HepG2 (cell line): Measurements from ENCODE around the gene MAN2A2. TPM values are rescaled to one million over a fixed set of nuclear protein-coding genes. Genes with fewer than 3 reads are reported as not detected.

Experiments used
- ETV5 ChIP-seq: IDR thresholded peaks from 2 replicates; pipeline ENCODE4 v1.6.1; 2018; ENCODE audit warnings: missing biosample characterization, missing genetic modification reagents, inconsistent platforms, borderline replicate concordance
- HOXA3 ChIP-seq: sonication (generic); formaldehyde crosslinking; IDR thresholded peaks from 2 replicates; pipeline ENCODE4 v1.5.0; 2020; ENCODE audit warnings: missing genetic modification reagents
- MAFK ChIP-seq, 2 experiments: IDR thresholded peaks in 1 of 2; conservative IDR thresholded peaks in 1 of 2; 2 replicates each; pipeline ENCODE4 v1.6.1; 2011; ENCODE audit warnings: improper control_type of control experiment in 2 of 2, low read length in 2 of 2
- NFKBIZ ChIP-seq: IDR thresholded peaks from 2 replicates; pipeline ENCODE4 v1.6.1; 2018; ENCODE audit warnings: missing genetic modification reagents, missing compliant biosample characterization
- RAD51 ChIP-seq: fragments of 450-650 bp; IDR thresholded peaks from 2 replicates; pipeline ENCODE4 v1.6.1; 2016; ENCODE audit warnings: borderline replicate concordance
- RARG ChIP-seq: sonication (generic); formaldehyde crosslinking; IDR thresholded peaks from 2 replicates; pipeline ENCODE4 v1.4.0; 2020; ENCODE audit warnings: low read depth, mild to moderate bottlenecking, missing genetic modification reagents
- RBAK ChIP-seq: sonication (generic); formaldehyde crosslinking; IDR thresholded peaks from 2 replicates; pipeline ENCODE4 v1.5.1; 2020; ENCODE audit warnings: mild to moderate bottlenecking, missing genetic modification reagents
- RBM39 ChIP-seq: fragments of 200-400 bp; formaldehyde crosslinking; IDR thresholded peaks from one replicate; pipeline ENCODE4 v1.6.1; 2018; ENCODE audit warnings: antibody characterized with exemption, mild to moderate bottlenecking, low read depth, low read length; ENCODE audit not compliant: poor library complexity, severe bottlenecking
- SOX6 ChIP-seq, 2 experiments: fragments of 450-650 bp in 1 of 2; sonication (generic) in 1 of 2; formaldehyde crosslinking in 1 of 2; IDR thresholded peaks; 2 replicates each; pipeline versions ENCODE4 v1.4.0 to v1.6.1; 2017 to 2020; ENCODE audit warnings: antibody characterized with exemption in 1 of 2, mild to moderate bottlenecking in 1 of 2, missing genetic modification reagents in 1 of 2
- SP140L ChIP-seq: sonication (generic); formaldehyde crosslinking; IDR thresholded peaks from 2 replicates; pipeline ENCODE4 v1.4.0; 2020; ENCODE audit warnings: missing genetic modification reagents, borderline replicate concordance
- TBX2 ChIP-seq: sonication (generic); formaldehyde crosslinking; IDR thresholded peaks from 2 replicates; pipeline ENCODE4 v1.5.0; 2020; ENCODE audit warnings: missing genetic modification reagents, mild to moderate bottlenecking, borderline replicate concordance
- ZBTB7B ChIP-seq: sonication (generic); formaldehyde crosslinking; IDR thresholded peaks from 2 replicates; pipeline ENCODE4 v1.4.0; 2020; ENCODE audit warnings: missing genetic modification reagents
- ZNF484 ChIP-seq: sonication (generic); formaldehyde crosslinking; IDR thresholded peaks from 2 replicates; pipeline ENCODE4 v1.5.1; 2020; ENCODE audit warnings: mild to moderate bottlenecking, low read depth, missing genetic modification reagents, borderline replicate concordance
- ZNF549 ChIP-seq: sonication (generic); formaldehyde crosslinking; IDR thresholded peaks from 2 replicates; pipeline ENCODE4 v1.5.0; 2020; ENCODE audit warnings: missing genetic modification reagents
- ZNF644 ChIP-seq: IDR thresholded peaks from 2 replicates; pipeline ENCODE4 v1.6.1; 2016; ENCODE audit warnings: low read depth
- polyA plus RNA-seq, 8 experiments: library from polyadenylated mRNA; depleted of rRNA in 3 of 8; stranded (reverse) in 7 of 8; unstranded in 1 of 8; fragments of >200 nt; fragmentation: Illumina TruSeq in 4 of 8; extraction: Trizol in 4 of 8; gene quantifications; 2 replicates each; pipeline versions ENCODE4 v1.2.1 to v1.2.3, GENCODE V29; 2011 to 2016; ENCODE audit warnings: low read depth in 4 of 8, missing spikeins in 1 of 8, mixed read lengths in 1 of 8; ENCODE audit not compliant: insufficient read depth in 1 of 8
- total RNA-seq, 5 experiments: library from RNA; depleted of rRNA; stranded (reverse); fragments of >200 nt; fragmentation: Illumina TruSeq; extraction: Trizol; gene quantifications; 2 replicates each; pipeline ENCODE4 v1.2.3, GENCODE V29; 2016; ENCODE audit warnings: low read depth in 1 of 5
- TF ChIP-seq, protein P1 (sequence below): fragments of 450-650 bp; IDR thresholded peaks from 2 replicates; pipeline ENCODE4 v1.6.1; 2017; ENCODE audit warnings: mild to moderate bottlenecking
- TF ChIP-seq, protein P2 (sequence below), 2 experiments: sonication (generic) in 1 of 2; formaldehyde crosslinking in 1 of 2; IDR thresholded peaks; 2 replicates each; pipeline versions ENCODE4 v1.6.1 to v1.9.0; 2014 to 2022; ENCODE audit warnings: antibody characterized with exemption in 1 of 2, borderline replicate concordance in 1 of 2, inconsistent platforms in 1 of 2, low read depth in 1 of 2, missing genetic modification reagents in 1 of 2
- TF ChIP-seq, protein P3 (sequence below): sonication (generic); formaldehyde crosslinking; IDR thresholded peaks from 2 replicates; pipeline ENCODE4 v1.8.0; 2022; ENCODE audit warnings: mild to moderate bottlenecking, missing genetic modification reagents

MAN2A2 gene
- total and polyA plus RNA-seq, 2 of the 13 experiments (the other 11 are each of a cell fraction or from before 2014, with no cell fraction given): 17.5 to 51.5 TPM

DNA sequence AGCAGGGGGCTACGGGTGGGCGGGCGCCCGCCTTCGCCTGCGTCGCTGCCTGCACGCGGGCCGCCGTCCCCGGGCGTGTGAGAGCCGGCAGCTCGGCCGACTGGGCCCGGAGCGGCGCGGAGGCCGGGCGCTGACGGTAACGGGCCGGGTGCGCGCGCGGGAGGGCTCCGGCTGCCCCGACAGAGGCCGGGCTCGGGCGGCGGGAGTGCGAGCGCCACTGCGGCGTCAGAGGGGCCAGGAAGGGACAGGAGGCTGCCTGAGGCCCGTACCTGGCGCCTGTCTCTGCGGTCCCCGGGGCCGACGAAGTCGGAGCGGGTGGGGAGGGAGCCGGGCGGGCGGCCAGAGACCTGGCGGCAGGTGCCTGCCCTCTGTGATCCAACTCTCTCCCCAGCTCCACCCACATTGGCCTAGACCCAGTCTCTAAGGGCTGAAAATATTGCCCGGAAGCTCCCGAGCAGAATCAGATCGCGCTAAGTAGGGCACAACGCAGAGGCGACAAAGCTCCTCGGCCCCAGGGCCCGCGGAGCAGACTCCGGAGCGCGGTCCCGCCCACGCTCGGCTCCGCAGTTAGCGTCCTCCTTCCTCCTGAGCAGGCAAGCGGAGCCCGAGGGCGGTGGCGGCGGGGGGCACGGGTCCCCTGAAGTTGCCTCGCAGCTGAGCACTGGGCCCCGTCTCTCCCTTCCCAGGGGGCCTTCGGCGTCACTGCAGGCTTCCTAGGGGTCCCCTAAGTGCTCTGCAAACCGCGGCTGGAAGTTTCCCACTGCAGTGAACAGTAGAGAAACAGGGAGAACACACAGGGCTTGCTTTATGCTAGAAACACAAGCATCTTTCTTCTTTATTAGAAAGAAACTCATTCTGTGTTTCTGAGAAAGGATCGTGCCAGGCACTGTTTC, at the start of gene MAN2A2 (continued):
- TF ChIP-seq ZNF484 (no peak), SOX6 (IDR thresholded peaks at IDR 0.05) (no peak), SOX6 (CRISPR knock-in tag; IDR thresholded peaks at IDR 0.05) (peak; percentile 43), RAD51 (no peak), ETV5 (CRISPR knock-in tag) (0 out of 2 replicates have a peak, but pooled peaks have one; percentile 26), MAFK (conservative IDR thresholded peaks at IDR 0.05 in 1 of 2, IDR thresholded peaks at IDR 0.05 in 1 of 2; ENCODE audit: low read length in 2 of 2) (no peak), TBX2 (CRISPR knock-in tag) (0 out of 2 replicates have a peak, but pooled peaks have one; percentile 17), ZBTB7B (no peak; the same call in 1 of the 2 replicates), ZNF644 (CRISPR knock-in tag) (no peak), RBAK (CRISPR knock-in tag) (no peak), HOXA3 (CRISPR knock-in tag) (peak; percentile 49; the same call in 1 of the 2 replicates), NFKBIZ (CRISPR knock-in tag) (no peak), ZNF549 (CRISPR knock-in tag) (no peak), RARG (CRISPR knock-in tag) (no peak), RBM39 (peak; percentile 29), SP140L (CRISPR knock-in tag) (no peak)
- TF ChIP-seq, protein P1, sequence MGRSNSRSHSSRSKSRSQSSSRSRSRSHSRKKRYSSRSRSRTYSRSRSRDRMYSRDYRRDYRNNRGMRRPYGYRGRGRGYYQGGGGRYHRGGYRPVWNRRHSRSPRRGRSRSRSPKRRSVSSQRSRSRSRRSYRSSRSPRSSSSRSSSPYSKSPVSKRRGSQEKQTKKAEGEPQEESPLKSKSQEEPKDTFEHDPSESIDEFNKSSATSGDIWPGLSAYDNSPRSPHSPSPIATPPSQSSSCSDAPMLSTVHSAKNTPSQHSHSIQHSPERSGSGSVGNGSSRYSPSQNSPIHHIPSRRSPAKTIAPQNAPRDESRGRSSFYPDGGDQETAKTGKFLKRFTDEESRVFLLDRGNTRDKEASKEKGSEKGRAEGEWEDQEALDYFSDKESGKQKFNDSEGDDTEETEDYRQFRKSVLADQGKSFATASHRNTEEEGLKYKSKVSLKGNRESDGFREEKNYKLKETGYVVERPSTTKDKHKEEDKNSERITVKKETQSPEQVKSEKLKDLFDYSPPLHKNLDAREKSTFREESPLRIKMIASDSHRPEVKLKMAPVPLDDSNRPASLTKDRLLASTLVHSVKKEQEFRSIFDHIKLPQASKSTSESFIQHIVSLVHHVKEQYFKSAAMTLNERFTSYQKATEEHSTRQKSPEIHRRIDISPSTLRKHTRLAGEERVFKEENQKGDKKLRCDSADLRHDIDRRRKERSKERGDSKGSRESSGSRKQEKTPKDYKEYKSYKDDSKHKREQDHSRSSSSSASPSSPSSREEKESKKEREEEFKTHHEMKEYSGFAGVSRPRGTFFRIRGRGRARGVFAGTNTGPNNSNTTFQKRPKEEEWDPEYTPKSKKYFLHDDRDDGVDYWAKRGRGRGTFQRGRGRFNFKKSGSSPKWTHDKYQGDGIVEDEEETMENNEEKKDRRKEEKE: no peak
- TF ChIP-seq, protein P2, sequence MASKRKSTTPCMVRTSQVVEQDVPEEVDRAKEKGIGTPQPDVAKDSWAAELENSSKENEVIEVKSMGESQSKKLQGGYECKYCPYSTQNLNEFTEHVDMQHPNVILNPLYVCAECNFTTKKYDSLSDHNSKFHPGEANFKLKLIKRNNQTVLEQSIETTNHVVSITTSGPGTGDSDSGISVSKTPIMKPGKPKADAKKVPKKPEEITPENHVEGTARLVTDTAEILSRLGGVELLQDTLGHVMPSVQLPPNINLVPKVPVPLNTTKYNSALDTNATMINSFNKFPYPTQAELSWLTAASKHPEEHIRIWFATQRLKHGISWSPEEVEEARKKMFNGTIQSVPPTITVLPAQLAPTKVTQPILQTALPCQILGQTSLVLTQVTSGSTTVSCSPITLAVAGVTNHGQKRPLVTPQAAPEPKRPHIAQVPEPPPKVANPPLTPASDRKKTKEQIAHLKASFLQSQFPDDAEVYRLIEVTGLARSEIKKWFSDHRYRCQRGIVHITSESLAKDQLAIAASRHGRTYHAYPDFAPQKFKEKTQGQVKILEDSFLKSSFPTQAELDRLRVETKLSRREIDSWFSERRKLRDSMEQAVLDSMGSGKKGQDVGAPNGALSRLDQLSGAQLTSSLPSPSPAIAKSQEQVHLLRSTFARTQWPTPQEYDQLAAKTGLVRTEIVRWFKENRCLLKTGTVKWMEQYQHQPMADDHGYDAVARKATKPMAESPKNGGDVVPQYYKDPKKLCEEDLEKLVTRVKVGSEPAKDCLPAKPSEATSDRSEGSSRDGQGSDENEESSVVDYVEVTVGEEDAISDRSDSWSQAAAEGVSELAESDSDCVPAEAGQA (IDR thresholded peaks at IDR 0.05; ENCODE audit: low read depth): no peak
- TF ChIP-seq, protein P2 (CRISPR knock-in tag; IDR thresholded peaks at IDR 0.05; ENCODE audit: borderline replicate concordance): no peak
- TF ChIP-seq, protein P3, sequence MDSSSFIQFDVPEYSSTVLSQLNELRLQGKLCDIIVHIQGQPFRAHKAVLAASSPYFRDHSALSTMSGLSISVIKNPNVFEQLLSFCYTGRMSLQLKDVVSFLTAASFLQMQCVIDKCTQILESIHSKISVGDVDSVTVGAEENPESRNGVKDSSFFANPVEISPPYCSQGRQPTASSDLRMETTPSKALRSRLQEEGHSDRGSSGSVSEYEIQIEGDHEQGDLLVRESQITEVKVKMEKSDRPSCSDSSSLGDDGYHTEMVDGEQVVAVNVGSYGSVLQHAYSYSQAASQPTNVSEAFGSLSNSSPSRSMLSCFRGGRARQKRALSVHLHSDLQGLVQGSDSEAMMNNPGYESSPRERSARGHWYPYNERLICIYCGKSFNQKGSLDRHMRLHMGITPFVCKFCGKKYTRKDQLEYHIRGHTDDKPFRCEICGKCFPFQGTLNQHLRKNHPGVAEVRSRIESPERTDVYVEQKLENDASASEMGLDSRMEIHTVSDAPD (CRISPR knock-in tag): no peak
